Sigmoid colon (tissue), 7 donors: Measurements from ENCODE around the gene EVX1. TPM values are rescaled to one million over a fixed set of nuclear protein-coding genes. Genes with fewer than 3 reads are reported as not detected.

ENCODE experiments used
- DNase-seq: peaks from one replicate; pipeline ENCODE4 v3.0.0-alpha.2; 2019
- H3K27ac ChIP-seq, 4 donors: fragments of 200-600 bp; sonication (generic); one replicate each; pipeline ENCODE4 v1.5.1; 2016 to 2019; ENCODE audit warnings: mild to moderate bottlenecking in 1 of 4
- H3K27me3 ChIP-seq, 3 donors: fragments of 200-600 bp; sonication (generic); one replicate each; pipeline ENCODE4 v1.5.1; 2019; ENCODE audit warnings: mild to moderate bottlenecking in 1 of 3
- H3K36me3 ChIP-seq, 4 donors: fragments of 200-600 bp; sonication (generic); one replicate each; pipeline ENCODE4 v1.5.1; 2016 to 2019
- H3K4me1 ChIP-seq, 4 donors: fragments of 200-600 bp; sonication (generic); one replicate each; pipeline ENCODE4 v1.5.1; 2017 to 2019
- H3K4me3 ChIP-seq, 4 donors: fragments of 200-600 bp; sonication (generic); one replicate each; pipeline ENCODE4 v1.5.1; 2017 to 2019; ENCODE audit warnings: mild to moderate bottlenecking in 2 of 4, moderate library complexity in 1 of 4
- H3K9me3 ChIP-seq, 4 donors: fragments of 200-600 bp in 3 of 4; sonication (generic) in 3 of 4; one replicate each; pipeline versions ENCODE4 v1.5.1 to v1.6.1; 2013 to 2019
- EP300 ChIP-seq, 4 donors: sonication (generic); formaldehyde crosslinking; IDR thresholded peaks; one replicate each; pipeline ENCODE4 v1.6.1; 2017; ENCODE audit warnings: antibody characterized with exemption in 4 of 4
- POLR2A ChIP-seq, 2 donors: fragments of 450-650 bp; IDR thresholded peaks; one replicate each; pipeline ENCODE4 v1.6.1; 2016; ENCODE audit warnings: antibody characterized with exemption in 2 of 2, mild to moderate bottlenecking in 2 of 2, moderate library complexity in 2 of 2
- POLR2AphosphoS5 ChIP-seq, 4 donors: sonication (generic); formaldehyde crosslinking; IDR thresholded peaks; one replicate each; pipeline ENCODE4 v1.6.1; 2017; ENCODE audit warnings: antibody characterized with exemption in 4 of 4
- WGBS, 2 donors: extraction: QIAGEN DNeasy Blood & Tissue Kit; methylation state at CpG; one replicate each; pipeline ENCODE4 v1.1.7; 2013; 5-methylcytosine and 5-hydroxymethylcytosine counted together
- intact Hi-C: fragments of 100-400 bp; cut with DNase I; formaldehyde crosslinking; loops from one replicate; pipeline ENCODE4 v1.15.1; 2023
- polyA plus RNA-seq, 3 donors: library from polyadenylated mRNA; stranded (reverse); fragments of 200-250 nt; gene quantifications; one replicate each; pipeline ENCODE4 v1.2.3, GENCODE V29; 2013
- total RNA-seq, 4 donors: library from RNA; depleted of rRNA; stranded (reverse); fragments of >200 nt; gene quantifications; one replicate each; pipeline ENCODE4 v1.1.0, GENCODE V29; 2016
- TF ChIP-seq, protein P1 (sequence below), 4 experiments: fragments of 450-650 bp in 3 of 4; fragments of 200-600 bp in 1 of 4; IDR thresholded peaks; one replicate each; pipeline ENCODE4 v1.5.1; 2016 to 2019; ENCODE audit warnings: antibody characterized with exemption in 4 of 4, mild to moderate bottlenecking in 3 of 4, moderate library complexity in 2 of 4
- donor health status: healthy with polysubstance abuse.
- donor health status: Bipolar disorder and iron deficiency.
- donor health status: healthy.

EVX1 gene
- total and polyA plus RNA-seq, 7 donors: 0.32 to 1.4 (median 1.2) TPM; not detected in 4

DNA sequence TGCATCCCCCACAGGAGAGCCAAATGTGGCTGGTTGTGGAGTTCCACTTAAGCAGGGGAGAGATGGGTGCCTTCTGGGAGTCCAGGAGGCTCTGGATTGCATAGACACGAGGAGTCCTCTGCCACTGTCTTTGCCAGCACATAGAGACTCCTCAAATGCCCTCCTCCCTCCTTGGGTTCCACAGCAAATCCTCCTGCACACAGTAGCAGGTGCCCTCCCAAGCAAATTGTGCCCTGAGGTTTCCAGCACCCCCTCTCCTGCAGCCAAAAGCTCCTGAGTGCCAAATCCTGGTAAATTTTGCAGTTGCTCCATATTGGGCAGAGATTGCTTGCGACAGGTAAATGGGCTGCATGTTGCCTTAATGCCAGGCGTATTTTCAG, 5.8 kb downstream of the EVX1 start:
- Histone ChIP-seq H3K27ac (no peak overlapping the region), H3K36me3 (no peaks in the 10 kb centered on the region), H3K4me3 (no peak overlapping the region), H3K27me3 (peaks cover 71 to 100% (median 98%) of the 10 kb centered on the region in 3 donors), H3K9me3 (no peaks in the 10 kb centered on the region), H3K4me1 (peaks cover 0 to 40% (median 37%) of the 10 kb centered on the region in 4 donors)
- intact Hi-C loops: no loop called here
- WGBS, 2 donors: 61 to 93% methylated on average over 3 of the region's 3 CpGs
- TF ChIP-seq POLR2A (IDR thresholded peaks at IDR 0.05) (no peak), EP300 (IDR thresholded peaks at IDR 0.05) (no peak), POLR2AphosphoS5 (IDR thresholded peaks at IDR 0.05) (no peak)
- TF ChIP-seq, protein P1, sequence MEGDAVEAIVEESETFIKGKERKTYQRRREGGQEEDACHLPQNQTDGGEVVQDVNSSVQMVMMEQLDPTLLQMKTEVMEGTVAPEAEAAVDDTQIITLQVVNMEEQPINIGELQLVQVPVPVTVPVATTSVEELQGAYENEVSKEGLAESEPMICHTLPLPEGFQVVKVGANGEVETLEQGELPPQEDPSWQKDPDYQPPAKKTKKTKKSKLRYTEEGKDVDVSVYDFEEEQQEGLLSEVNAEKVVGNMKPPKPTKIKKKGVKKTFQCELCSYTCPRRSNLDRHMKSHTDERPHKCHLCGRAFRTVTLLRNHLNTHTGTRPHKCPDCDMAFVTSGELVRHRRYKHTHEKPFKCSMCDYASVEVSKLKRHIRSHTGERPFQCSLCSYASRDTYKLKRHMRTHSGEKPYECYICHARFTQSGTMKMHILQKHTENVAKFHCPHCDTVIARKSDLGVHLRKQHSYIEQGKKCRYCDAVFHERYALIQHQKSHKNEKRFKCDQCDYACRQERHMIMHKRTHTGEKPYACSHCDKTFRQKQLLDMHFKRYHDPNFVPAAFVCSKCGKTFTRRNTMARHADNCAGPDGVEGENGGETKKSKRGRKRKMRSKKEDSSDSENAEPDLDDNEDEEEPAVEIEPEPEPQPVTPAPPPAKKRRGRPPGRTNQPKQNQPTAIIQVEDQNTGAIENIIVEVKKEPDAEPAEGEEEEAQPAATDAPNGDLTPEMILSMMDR (IDR thresholded peaks at IDR 0.05): no peak
- DNase-seq: no peak

DNA sequence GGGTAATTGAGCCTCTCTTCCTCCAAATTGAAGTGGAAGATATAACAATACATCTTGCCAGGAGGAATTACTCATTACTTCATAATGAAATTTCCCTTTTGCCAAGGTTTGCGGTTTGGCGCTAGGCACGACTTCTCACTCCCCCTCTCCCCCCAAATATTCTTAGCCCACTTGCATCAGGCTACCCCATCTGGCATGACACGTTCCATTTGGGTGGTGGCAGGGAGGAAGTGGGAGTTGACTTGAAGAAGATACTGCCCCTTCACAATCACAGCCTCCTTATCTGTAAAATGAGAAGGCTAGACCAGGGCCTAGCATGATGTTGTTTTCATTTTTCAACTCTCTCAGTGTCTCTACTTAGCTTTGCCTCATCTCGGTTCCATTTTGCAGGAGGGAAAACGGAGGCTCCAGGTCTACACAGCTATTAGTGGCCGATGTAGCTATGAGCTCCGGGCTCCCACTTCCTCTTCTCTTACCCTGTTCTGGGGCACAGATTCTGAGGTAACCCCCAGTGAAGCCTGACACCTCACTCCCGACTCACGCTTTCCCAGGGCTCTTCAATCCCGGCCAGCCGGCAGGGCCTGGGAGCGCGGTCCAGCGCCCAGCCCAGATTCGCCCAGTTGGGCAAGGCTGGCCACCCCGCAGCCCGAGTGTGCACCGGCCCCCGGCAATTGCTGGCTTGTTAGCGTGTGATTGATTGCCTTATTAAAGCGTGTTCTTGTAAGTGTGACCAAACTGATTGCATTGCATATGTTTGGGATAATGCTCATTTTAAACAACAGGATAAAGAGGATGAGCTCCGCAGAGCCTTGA, 6.5 kb downstream of the EVX1 start:
- Histone ChIP-seq H3K36me3 (no peaks in the 10 kb centered on the region), H3K27ac (no peak overlapping the region), H3K9me3 (no peaks in the 10 kb centered on the region), H3K4me3 (no peak overlapping the region), H3K27me3 (peaks cover 64 to 95% (median 91%) of the 10 kb centered on the region in 3 donors), H3K4me1 (peaks cover 0 to 33% (median 31%) of the 10 kb centered on the region in 4 donors)
- TF ChIP-seq, protein P1 (IDR thresholded peaks at IDR 0.05): no peak
- TF ChIP-seq POLR2AphosphoS5 (IDR thresholded peaks at IDR 0.05): no peak
- TF ChIP-seq EP300 (IDR thresholded peaks at IDR 0.05): no peak
- no peak for TF ChIP-seq POLR2A (IDR thresholded peaks at IDR 0.05)
- WGBS, 2 donors: 34 to 77% methylated on average over 23 of the region's 23 CpGs
- intact Hi-C loops: no loop called here
- no peak for DNase-seq

GRCh38 chr7:27249724-27250556, 7.3 kb downstream of the EVX1 start:
- peaks cover 56 to 87% (median 83%) of the 10 kb centered on the region in 3 donors for H3K27me3 ChIP-seq
- H3K4me3 ChIP-seq: no peak overlapping the region
- H3K36me3 ChIP-seq: no peaks in the 10 kb centered on the region
- intact Hi-C loops: no loop called here
- no peaks in the 10 kb centered on the region for H3K9me3 ChIP-seq
- TF ChIP-seq POLR2AphosphoS5 (IDR thresholded peaks at IDR 0.05) (no peak), EP300 (IDR thresholded peaks at IDR 0.05) (no peak), POLR2A (IDR thresholded peaks at IDR 0.05) (no peak)
- TF ChIP-seq, protein P1 (IDR thresholded peaks at IDR 0.05): no peak
- no peak for DNase-seq
- peaks cover 0 to 30% (median 28%) of the 10 kb centered on the region in 4 donors for H3K4me1 ChIP-seq
- WGBS, 2 donors: 34 to 77% methylated on average over 19 of the region's 19 CpGs
- no peak overlapping the region for H3K27ac ChIP-seq

DNA sequence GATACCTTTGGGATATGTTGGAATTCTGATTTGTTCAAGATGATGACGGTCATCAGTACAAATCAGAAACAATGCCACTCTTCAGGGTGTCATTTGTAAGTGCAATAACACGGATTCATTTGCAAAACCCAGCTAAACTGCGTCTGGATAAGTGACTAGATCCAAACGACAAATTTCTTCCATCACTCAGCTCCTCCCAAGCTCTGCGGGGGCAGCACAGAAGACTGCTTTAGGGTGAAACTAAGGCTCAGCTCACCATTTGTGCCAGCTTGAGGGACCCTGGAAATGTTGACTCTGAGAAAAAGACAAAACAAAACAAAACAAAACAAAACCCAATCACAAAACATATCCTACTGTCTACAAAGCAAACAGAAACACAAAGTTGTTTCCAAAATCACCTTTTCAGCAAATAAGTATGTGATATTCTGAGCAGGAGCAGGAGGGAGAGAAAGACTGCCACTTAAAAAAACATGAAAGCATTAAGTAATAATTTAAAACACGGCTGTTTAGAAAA, 8.0 kb downstream of the EVX1 start:
- peaks cover 51 to 80% (median 76%) of the 10 kb centered on the region in 3 donors for H3K27me3 ChIP-seq
- no peak for DNase-seq
- intact Hi-C loops: no loop called here
- H3K27ac ChIP-seq: no peak overlapping the region
- no peaks in the 10 kb centered on the region for H3K9me3 ChIP-seq
- TF ChIP-seq POLR2A (IDR thresholded peaks at IDR 0.05) (no peak), POLR2AphosphoS5 (IDR thresholded peaks at IDR 0.05) (no peak), EP300 (IDR thresholded peaks at IDR 0.05) (no peak)
- TF ChIP-seq, protein P1 (IDR thresholded peaks at IDR 0.05): no peak
- 34 to 72% methylated on average over 6 of the region's 6 CpGs for WGBS, 2 donors
- H3K4me3 ChIP-seq: no peak overlapping the region
- no peaks in the 10 kb centered on the region for H3K36me3 ChIP-seq
- H3K4me1 ChIP-seq: peaks cover 0 to 23% (median 21%) of the 10 kb centered on the region in 4 donors
